Esophagus muscularis mucosa (tissue), 4 donors: ENCODE data around the gene LRTM2. TPM values are rescaled to one million over a fixed set of nuclear protein-coding genes. Genes with fewer than 3 reads are reported as not detected.
A peak's percentile ranks its signal among the peaks of the same experiment; 100 is the strongest.

ENCODE experiments used
- DNase-seq: peaks from one replicate; pipeline ENCODE4 v3.0.0-alpha.2; 2017; ENCODE audit errors: extremely low spot score
- H3K27ac ChIP-seq, 4 donors: fragments of 200-600 bp; sonication (generic); replicated peaks in 1 of 4; 1 replicate in 3 of 4; 2 replicates in 1 of 4; pipeline ENCODE4 v1.5.1; 2016 to 2019; ENCODE audit warnings: mild to moderate bottlenecking in 1 of 4
- H3K27me3 ChIP-seq, 4 donors: fragments of 200-600 bp; sonication (generic); one replicate each; pipeline versions ENCODE4 v1.5.1 to v1.6.0; 2016 to 2019
- H3K36me3 ChIP-seq, 4 donors: fragments of 200-600 bp; sonication (generic); one replicate each; pipeline ENCODE4 v1.5.1; 2016 to 2019
- H3K4me1 ChIP-seq, 4 donors: fragments of 200-600 bp; sonication (generic); one replicate each; pipeline ENCODE4 v1.5.1; 2016 to 2019
- H3K4me3 ChIP-seq, 4 donors: fragments of 200-600 bp; sonication (generic); 1 replicate in 2 of 4; 2 replicates in 2 of 4; pipeline ENCODE4 v1.5.1; 2016 to 2019; ENCODE audit warnings: mild to moderate bottlenecking in 4 of 4, moderate library complexity in 1 of 4
- H3K9me3 ChIP-seq, 4 donors: fragments of 200-600 bp; sonication (generic); 1 replicate in 3 of 4; 2 replicates in 1 of 4; pipeline ENCODE4 v1.5.1; 2016 to 2019
- CTCF ChIP-seq, 3 experiments: fragments of 200-600 bp in 2 of 3; fragments of 450-650 bp in 1 of 3; sonication (generic) in 2 of 3; IDR thresholded peaks; one replicate each; pipeline ENCODE4 v1.5.1; 2017 to 2019; ENCODE audit warnings: antibody characterized with exemption in 3 of 3, mild to moderate bottlenecking in 2 of 3, moderate library complexity in 1 of 3
- EP300 ChIP-seq: sonication (generic); formaldehyde crosslinking; IDR thresholded peaks from one replicate; pipeline ENCODE4 v1.6.1; 2017; ENCODE audit warnings: antibody characterized with exemption
- POLR2A ChIP-seq: fragments of 450-650 bp; IDR thresholded peaks from one replicate; pipeline ENCODE4 v1.6.1; 2017; ENCODE audit warnings: antibody characterized with exemption, moderate library complexity, mild to moderate bottlenecking, low read depth
- POLR2AphosphoS5 ChIP-seq, 2 donors: sonication (generic); formaldehyde crosslinking; IDR thresholded peaks; one replicate each; pipeline ENCODE4 v1.6.1; 2017; ENCODE audit warnings: antibody characterized with exemption in 2 of 2
- WGBS: methylation state at CpG from one replicate; pipeline ENCODE4 v1.1.5; 2018; 5-methylcytosine and 5-hydroxymethylcytosine counted together
- intact Hi-C: fragments of 100-400 bp; cut with DNase I; formaldehyde crosslinking; loops from one replicate; pipeline ENCODE4 v1.15.1; 2023
- total RNA-seq, 4 donors: library from RNA; depleted of rRNA; stranded (reverse); fragments of >200 nt; gene quantifications; one replicate each; pipeline versions ENCODE4 v1.1.0 to v1.2.1, GENCODE V29; 2016

Gene LRTM2
- total RNA-seq, 4 donors from 2014 or later: 0.17 TPM; not detected in 3

DNA sequence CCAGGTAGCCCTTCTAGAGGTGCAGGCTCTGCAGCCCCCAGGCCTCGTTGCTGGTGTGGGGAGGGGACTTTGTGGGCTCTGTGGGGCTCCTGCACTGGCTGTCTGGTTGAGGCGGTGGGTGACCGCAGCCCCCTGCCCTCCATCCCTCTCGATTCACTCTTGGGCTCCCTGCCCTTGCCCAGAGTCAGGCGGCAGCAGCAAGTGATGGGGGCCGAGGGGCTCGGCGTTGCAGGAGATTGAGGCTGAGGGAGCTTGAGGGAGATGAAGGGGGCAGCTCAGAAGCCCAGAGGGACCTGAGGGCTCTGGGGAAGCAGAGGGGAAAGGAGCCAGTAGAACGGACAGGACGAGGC, 9.5 kb upstream of the LRTM2 start:
- peak overlapping the region in 1 of 4 donors; percentile 9 for H3K27ac ChIP-seq
- intact Hi-C loops: no loop called here

GRCh38 chr12:1811281-1811947, 9.0 kb upstream of the LRTM2 start:
- intact Hi-C loops: no loop called here
- Histone ChIP-seq H3K9me3 (no peaks in the 10 kb centered on the region), H3K4me1 (peaks cover 0 to 19% (median 8%) of the 10 kb centered on the region in 4 donors), H3K36me3 (no peaks in the 10 kb centered on the region), H3K27ac (peak overlapping the region; percentile 12 to 69 (median 45)), H3K4me3 (no peak overlapping the region), H3K27me3 (no peaks in the 10 kb centered on the region)
- no peak for DNase-seq
- TF ChIP-seq POLR2AphosphoS5 (IDR thresholded peaks at IDR 0.05) (no peak), CTCF (IDR thresholded peaks at IDR 0.05) (no peak), EP300 (no peak), POLR2A (no peak)
- 72% methylated on average over 26 of the region's 27 CpGs for WGBS

More for the DNA sequence above, 9.5 kb upstream of the LRTM2 start:
- TF ChIP-seq CTCF (IDR thresholded peaks at IDR 0.05) (no peak), POLR2AphosphoS5 (IDR thresholded peaks at IDR 0.05) (no peak), POLR2A (no peak), EP300 (no peak)
- Histone ChIP-seq H3K9me3 (no peaks in the 10 kb centered on the region), H3K27me3 (no peaks in the 10 kb centered on the region), H3K36me3 (no peaks in the 10 kb centered on the region), H3K4me3 (no peak overlapping the region), H3K4me1 (peaks cover 0 to 19% (median 8%) of the 10 kb centered on the region in 4 donors)
- 93% methylated on average over 3 of the region's 10 CpGs for WGBS
- no peak for DNase-seq

DNA sequence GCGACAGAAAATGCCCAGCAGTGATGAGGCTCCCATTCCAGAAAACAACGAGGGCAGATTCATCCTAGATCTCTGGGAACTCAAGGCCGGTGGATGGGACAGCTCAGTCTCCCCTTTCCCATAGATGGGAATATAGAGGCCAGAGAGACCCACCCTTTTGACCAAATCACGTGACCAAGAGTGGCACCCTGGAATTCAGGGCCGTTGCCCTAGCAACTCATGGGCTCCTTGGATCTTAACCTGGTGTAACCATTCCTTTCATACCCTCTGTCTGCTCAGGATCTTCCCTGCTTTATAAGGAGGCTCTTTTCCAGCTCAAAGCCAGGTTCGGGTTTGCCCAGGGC, 8.4 kb upstream of the LRTM2 start:
- no peaks in the 10 kb centered on the region for H3K9me3 ChIP-seq
- no peak for TF ChIP-seq EP300
- no peak for TF ChIP-seq POLR2A
- TF ChIP-seq POLR2AphosphoS5 (IDR thresholded peaks at IDR 0.05): no peak
- no peaks in the 10 kb centered on the region for H3K36me3 ChIP-seq
- peaks cover 0 to 19% (median 8%) of the 10 kb centered on the region in 4 donors for H3K4me1 ChIP-seq
- no peak overlapping the region for H3K4me3 ChIP-seq
- DNase-seq: no peak
- intact Hi-C loops: no loop called here
- peak overlapping the region; percentile 31 to 69 (median 54) for H3K27ac ChIP-seq
- 75% methylated on average over 6 of the region's 6 CpGs for WGBS
- peaks cover 0 to 5% (median 0%) of the 10 kb centered on the region in 4 donors for H3K27me3 ChIP-seq

DNA sequence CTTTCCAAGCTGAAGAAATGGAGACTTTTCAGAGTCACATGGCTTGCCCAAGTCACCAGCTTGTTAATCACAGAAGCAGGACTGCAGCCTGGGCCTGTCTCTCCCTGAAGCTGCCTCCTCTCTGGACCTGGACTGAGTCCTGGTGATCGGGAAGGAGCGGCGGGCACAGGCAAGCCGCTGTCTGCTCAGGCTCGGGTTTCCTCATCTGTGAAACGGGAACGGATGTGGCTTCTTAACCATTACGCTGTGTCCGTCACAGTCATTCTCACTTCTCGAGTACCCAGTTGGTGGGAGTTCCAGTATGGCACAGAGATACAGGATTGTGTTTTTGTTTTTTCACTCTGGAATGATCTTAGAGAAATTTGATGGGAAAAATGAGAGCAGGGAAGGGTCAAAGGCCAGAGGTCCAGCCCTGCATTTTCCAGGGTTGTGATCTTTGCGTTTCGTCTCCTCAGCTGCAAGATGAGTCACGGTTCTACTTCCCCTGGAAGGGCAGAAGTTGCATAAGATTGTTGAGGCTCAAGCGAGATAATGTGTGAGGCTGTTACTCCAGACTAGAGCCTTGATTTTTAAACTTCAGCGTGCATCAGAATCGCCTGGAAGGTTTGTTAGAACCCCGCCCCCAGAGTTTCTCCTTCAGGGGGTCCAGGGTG, 7.6 kb upstream of the LRTM2 start:
- H3K27ac ChIP-seq: peak overlapping the region; percentile 31 to 69 (median 54)
- intact Hi-C loops: no loop called here
- H3K36me3 ChIP-seq: no peaks in the 10 kb centered on the region
- H3K9me3 ChIP-seq: no peaks in the 10 kb centered on the region
- no peak for DNase-seq
- peaks cover 0 to 19% (median 8%) of the 10 kb centered on the region in 4 donors for H3K4me1 ChIP-seq
- H3K4me3 ChIP-seq: no peak overlapping the region
- TF ChIP-seq POLR2AphosphoS5 (IDR thresholded peaks at IDR 0.05): peak; percentile 5 to 28
- TF ChIP-seq EP300: no peak
- no peak for TF ChIP-seq POLR2A
- TF ChIP-seq CTCF (IDR thresholded peaks at IDR 0.05): no peak
- H3K27me3 ChIP-seq: peaks cover 0 to 5% (median 0%) of the 10 kb centered on the region in 4 donors
- 77% methylated on average over 17 of the region's 17 CpGs for WGBS

DNA sequence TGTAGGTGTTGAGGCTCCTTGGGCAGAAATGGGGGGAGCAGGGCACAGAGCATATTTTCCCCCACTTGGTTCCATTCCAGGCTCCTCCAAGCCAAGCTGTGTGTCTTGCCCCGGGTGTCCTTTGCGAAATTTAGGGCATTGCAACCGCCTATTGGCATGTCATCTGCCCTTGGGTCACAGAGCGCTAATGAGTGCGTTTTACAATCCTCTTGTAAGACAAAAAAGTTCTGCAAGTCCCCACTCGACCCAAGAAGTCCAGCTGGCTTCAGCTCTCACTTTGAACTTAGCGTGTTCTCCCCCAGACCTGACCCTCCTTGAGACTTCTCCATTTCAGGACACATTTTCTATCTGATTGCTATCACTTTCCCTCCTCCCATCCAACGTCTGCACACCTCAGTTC, 6.1 kb upstream of the LRTM2 start:
- WGBS: 67% methylated on average over 4 of the region's 8 CpGs
- H3K4me3 ChIP-seq: no peak overlapping the region
- no peak overlapping the region for H3K27ac ChIP-seq
- H3K27me3 ChIP-seq: peaks cover 0 to 8% (median 0%) of the 10 kb centered on the region in 4 donors
- TF ChIP-seq CTCF (IDR thresholded peaks at IDR 0.05) (no peak), POLR2A (no peak), POLR2AphosphoS5 (IDR thresholded peaks at IDR 0.05) (no peak), EP300 (no peak)
- intact Hi-C loops: no loop called here
- no peaks in the 10 kb centered on the region for H3K36me3 ChIP-seq
- H3K9me3 ChIP-seq: no peaks in the 10 kb centered on the region
- peaks cover 0 to 19% (median 8%) of the 10 kb centered on the region in 4 donors for H3K4me1 ChIP-seq
- DNase-seq: no peak
